GM19043 (cell line): ENCODE measurements around the gene RAP1GAP.

Experiments
- ATAC-seq: cut with Tn5 transposase; IDR thresholded peaks from one replicate; pipeline ENCODE4 v1.9.1; 2021; ENCODE audit warnings: low read depth; ENCODE audit not compliant: unreplicated experiment

Gene RAP1GAP

GRCh38 chr1:21559788-21560567 lies 109.2 kb downstream of the RAP1GAP start:
- ATAC-seq = no peak

DNA sequence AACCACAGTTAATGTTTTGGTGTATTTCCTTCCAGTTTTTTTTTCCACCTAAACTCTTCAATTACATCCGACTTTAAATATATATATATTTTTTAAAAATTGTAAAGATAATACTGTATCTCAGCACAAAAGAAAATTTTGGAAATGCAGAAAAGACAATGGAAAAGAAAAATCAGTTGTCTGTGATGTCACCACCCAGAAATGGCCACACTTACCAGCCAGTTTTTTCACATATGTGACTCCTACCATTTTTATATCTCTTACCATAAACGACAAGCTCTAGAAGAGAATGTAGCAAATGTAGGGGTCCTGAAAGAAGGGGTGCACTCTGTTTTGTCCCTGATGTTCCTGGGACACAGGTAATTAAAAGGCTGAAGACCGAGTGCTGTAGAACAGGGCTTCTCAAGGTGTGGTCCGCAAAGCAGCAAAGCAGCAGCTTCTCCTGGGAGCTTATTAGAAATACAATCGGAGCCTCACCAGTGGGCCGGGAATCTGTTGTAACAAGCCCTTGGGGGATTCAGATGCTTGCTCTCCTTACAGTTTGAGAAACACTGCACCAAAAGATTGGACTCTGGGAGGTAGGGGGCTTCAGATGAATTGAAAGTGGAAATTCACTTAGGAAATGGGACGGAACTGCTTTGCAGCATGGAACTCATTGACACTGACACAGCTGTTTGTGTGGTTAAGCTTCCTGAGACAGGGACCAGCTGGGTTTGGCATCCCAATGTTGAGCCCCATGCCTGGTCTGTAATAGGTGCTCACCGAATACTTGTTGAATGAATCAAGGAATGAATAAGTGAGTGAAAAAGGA lies 115.8 kb downstream of the RAP1GAP start:
- no peak for ATAC-seq

DNA sequence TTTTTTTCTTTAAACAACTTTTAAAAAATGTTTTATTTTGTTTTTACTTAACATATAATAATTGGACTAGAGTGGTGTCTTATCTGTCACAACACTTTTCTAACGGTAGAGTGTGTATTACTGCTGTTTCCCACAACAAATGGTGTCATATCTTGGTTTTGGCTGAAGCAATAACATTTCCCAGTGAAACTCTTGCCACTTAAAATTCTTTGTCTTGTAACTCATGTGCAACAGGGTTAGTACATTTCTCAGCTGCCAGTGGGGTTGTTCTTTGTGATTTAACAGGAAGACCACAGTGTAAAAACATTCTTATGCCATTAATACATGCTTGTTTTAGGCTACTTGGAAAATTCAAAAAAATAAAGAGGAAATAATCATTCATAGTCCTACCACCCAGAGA lies 116.4 kb downstream of the RAP1GAP start:
- no peak for ATAC-seq

DNA sequence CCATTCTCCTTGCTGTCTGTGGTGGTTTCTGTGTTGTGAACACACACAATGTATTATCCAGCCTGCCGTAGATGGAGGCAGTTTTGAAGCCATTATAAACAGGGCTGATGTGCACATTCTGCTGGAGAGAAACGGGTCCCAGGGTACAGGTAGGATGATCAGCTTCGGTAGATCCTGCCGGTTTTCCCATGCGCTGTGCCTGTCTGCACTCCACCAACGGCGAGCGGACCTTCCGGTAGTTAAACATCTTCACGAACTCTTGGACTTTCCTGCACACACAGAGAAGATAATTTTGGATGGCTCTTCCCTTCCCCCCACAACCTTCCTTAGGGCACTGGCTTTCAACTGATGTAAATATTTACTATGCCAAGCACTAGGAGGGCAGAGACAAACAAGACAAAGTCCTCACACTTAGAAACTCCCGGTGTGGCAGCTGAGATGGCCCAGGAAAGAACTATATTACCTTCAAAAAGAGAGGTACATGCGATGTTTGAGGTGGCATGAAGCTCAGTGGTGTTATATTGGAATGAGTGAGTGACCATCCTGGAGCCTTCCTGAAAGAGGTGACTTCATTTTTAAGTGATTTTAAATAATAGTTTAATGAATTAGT lies 118.2 kb downstream of the RAP1GAP start:
- no peak for ATAC-seq

DNA sequence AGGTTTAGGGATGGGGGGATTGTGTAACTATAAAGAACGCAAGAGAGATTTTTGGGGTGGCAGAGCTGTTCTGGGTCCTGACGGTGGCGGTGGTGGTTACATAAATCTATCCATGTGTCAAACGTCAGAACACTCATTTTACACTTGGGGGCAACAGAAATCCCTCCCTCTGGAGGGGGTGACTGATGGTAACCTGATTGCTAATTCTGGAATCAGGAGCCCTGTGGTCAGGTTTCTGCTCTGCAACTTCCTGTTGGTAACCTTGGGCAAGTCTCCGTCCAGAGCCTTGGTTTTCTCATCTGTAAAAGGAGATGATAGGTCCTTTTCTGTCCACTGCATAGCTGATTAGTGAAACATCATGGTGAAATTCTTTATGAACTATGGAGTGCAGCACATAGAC lies 119.1 kb downstream of the RAP1GAP start:
- ATAC-seq = no peak

DNA sequence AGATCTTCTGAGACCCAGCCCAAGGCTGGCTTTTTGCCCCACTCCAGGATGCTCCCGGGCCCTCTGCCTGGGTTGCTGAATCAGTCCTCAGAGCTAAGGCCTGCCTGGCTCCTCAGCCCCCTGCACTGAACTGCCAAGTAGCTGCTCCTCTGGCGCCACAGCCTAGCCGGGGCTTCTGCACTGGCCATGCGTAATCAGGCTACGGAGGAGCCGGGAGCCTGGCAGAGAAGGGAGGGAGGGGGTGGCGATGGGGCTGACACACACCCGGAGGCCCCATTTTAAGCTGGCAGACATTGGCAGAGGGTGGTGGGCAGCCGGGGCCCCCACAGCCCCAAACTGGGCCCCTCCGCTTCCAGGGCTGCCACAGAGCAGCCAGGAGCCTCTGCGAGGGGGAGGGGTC lies 121.3 kb downstream of the RAP1GAP start:
- ATAC-seq = no peak
